CMK (cell line): ENCODE measurements around the gene CTSD.
"Not testable (repeated sequence)": the region's sequence is repeated elsewhere in the genome, so short reads cannot be mapped to it uniquely, and the experiment has no call there.

Source experiments
- DNase-seq: peaks from one replicate; pipeline ENCODE4 v3.0.0-alpha.2; 2010; ENCODE audit warnings: low read depth

The CTSD gene

GRCh38 chr11:1770061-1770460 is 6.3 kb upstream of the CTSD start:
- no peak for DNase-seq

- not testable (repeated sequence) for DNase-seq
Measured at GRCh38 chr11:1769304-1769936, 5.7 kb upstream of the CTSD start.

GRCh38 chr11:1768141-1768469 is 4.4 kb upstream of the CTSD start:
- no peak for DNase-seq

GRCh38 chr11:1767399-1768140 is 3.8 kb upstream of the CTSD start:
- DNase-seq: no peak

- DNase-seq: no peak
Measured at GRCh38 chr11:1766719-1767398, 3.1 kb upstream of the CTSD start.

- DNase-seq: no peak
Measured at GRCh38 chr11:1765871-1766718, 2.4 kb upstream of the CTSD start.

- no peak for DNase-seq
Measured at GRCh38 chr11:1763336-1763795, 361 bp downstream of the CTSD start.

- no peak for DNase-seq
Measured at GRCh38 chr11:1762537-1763302, 1.0 kb downstream of the CTSD start.

GRCh38 chr11:1761857-1762536 is 1.7 kb downstream of the CTSD start:
- no peak for DNase-seq

GRCh38 chr11:1761110-1761856 is 2.4 kb downstream of the CTSD start:
- no peak for DNase-seq

- no peak for DNase-seq
Measured at GRCh38 chr11:1760351-1761109, 3.2 kb downstream of the CTSD start.

GRCh38 chr11:1759851-1760220 is 3.9 kb downstream of the CTSD start:
- DNase-seq: no peak

- DNase-seq: no peak
Measured at GRCh38 chr11:1759151-1759850, 4.4 kb downstream of the CTSD start.

GRCh38 chr11:1758611-1759150 is 5.0 kb downstream of the CTSD start:
- DNase-seq: no peak

GRCh38 chr11:1757861-1758610 is 5.7 kb downstream of the CTSD start:
- DNase-seq: no peak

- DNase-seq: no peak
Measured at GRCh38 chr11:1756791-1757771, 6.6 kb downstream of the CTSD start.
